ENCODE measurements around the gene GGNBP2. TPM values are rescaled to one million over a fixed set of nuclear protein-coding genes. Genes with fewer than 3 reads are reported as not detected.

The GGNBP2 gene
- total and polyA plus RNA-seq, 2 of the 8 experiments (the other 6 are each of a cell fraction or from before 2014, with no cell fraction given) = 29.2 to 35.8 TPM

DNA sequence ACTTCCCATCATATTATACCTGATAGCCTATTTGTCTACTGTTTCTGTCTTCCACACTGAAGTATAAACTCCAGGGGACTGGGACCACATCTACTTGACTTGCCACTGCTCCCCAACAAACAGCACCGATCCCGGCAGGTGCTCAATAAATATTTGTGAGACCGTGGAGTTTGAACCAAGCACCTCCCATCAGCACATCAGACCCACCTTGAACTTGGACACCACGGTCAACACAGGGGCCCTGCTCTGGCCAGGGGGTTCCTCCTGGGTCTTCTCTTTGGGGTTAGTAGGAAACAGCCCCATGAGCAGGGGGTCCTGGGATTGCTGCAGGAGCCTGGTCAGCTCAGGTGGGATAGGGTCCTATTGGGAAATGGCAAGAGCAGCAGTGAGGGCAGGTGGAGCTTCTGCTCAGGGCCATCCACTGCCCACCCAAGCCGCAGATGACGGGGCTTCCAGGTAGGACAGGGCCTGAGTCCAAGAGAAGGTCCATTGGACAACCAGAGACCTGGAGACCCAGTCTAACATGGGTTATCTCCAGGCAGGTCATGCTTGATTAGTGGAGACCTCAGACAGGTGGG lies 38.4 kb upstream of the GGNBP2 start:
- no peak overlapping the region for H3K4me3 ChIP-seq (ENCODE audit: extremely low read depth in 1 of 4, insufficient read depth in 2 of 4, low read depth in 3 of 4, low read length in 4 of 4)
- H2AFZ ChIP-seq (ENCODE audit: low read length) = no peak overlapping the region
- H2BK15ac ChIP-seq (ENCODE audit: low read length) = no peak overlapping the region
- no peak overlapping the region for H2BK12ac ChIP-seq (ENCODE audit: low read depth, low read length)
- no peak overlapping the region for H3K56ac ChIP-seq (replicated peaks; ENCODE audit: insufficient read length, low read depth, low read length)
- H4K8ac ChIP-seq (ENCODE audit: extremely low read depth, insufficient read depth, low read length) = no peak overlapping the region
- H3K27ac ChIP-seq (ENCODE audit: low read depth, low read length) = no peak overlapping the region
- 86% methylated on average over 6 of the region's 6 CpGs; no CpG with 5 or more reads in 1 of the 2 experiments for WGBS, 2 experiments (ENCODE audit: extremely low coverage in 1 of 2, insufficient coverage in 1 of 2, insufficient read length in 1 of 2, insufficient replicate concordance in 2 of 2, low coverage in 1 of 2, low lambda C conversion rate in 2 of 2, missing lambda C conversion rate in 1 of 2)
- H3K18ac ChIP-seq (ENCODE audit: extremely low read depth, low read length) = no peak overlapping the region
- no peak overlapping the region for H2BK5ac ChIP-seq (ENCODE audit: low read depth, low read length)
- H3K4me1 ChIP-seq (replicated peaks in 1 of 4; ENCODE audit: control insufficient read depth in 3 of 4, insufficient read depth in 4 of 4, low read length in 3 of 4) = no peaks in the 10 kb centered on the region
- H2AK5ac ChIP-seq (ENCODE audit: low read depth, low read length) = no peak overlapping the region
- POLR2A ChIA-PET (ENCODE audit: partially characterized antibody) = interaction anchor here (0.8 to 13.9 kb wide), 9 partner anchors 10 to 94 kb away, joined by 3 to 205 read pairs (median 5); partner anchors contain the start of genes MYO19, PIGW and ZNHIT3
- no peaks in the 10 kb centered on the region for H3K27me3 ChIP-seq (replicated peaks in 1 of 4; ENCODE audit: control insufficient read depth in 3 of 4, extremely low read depth in 1 of 4, insufficient read depth in 3 of 4, low read length in 3 of 4)
- no peak overlapping the region for H4K91ac ChIP-seq (replicated peaks; ENCODE audit: insufficient read length, low read length)
- no peak overlapping the region for H4K5ac ChIP-seq (ENCODE audit: insufficient read length, low read depth, low read length)
- FAIRE-seq = no peak
- no peaks in the 10 kb centered on the region for H3K9me3 ChIP-seq (ENCODE audit: insufficient read depth in 2 of 2, low read depth in 1 of 2, low read length in 1 of 2)
- no peak overlapping the region; a peak in 1 of 7 replicates for H3K9ac ChIP-seq (replicated peaks in 1 of 4; ENCODE audit: extremely low read depth in 1 of 4, low read depth in 3 of 4, low read length in 3 of 4)
- no peak overlapping the region for H3K4ac ChIP-seq (replicated peaks; ENCODE audit: insufficient read length, low read depth, low read length)
- peaks cover 46 to 94% (median 90%) of the 10 kb centered on the region in 4 experiments; a peak in 7 of 8 replicates for H3K36me3 ChIP-seq (ENCODE audit: control insufficient read depth in 2 of 4, insufficient read depth in 4 of 4, low read length in 3 of 4)
- H2BK120ac ChIP-seq (replicated peaks; ENCODE audit: low read depth, low read length) = no peak overlapping the region
- no peak overlapping the region for H3K23ac ChIP-seq (ENCODE audit: insufficient read length)
- DNase-seq (ENCODE audit: low read depth in 1 of 2, low spot score in 2 of 2) = no peak
- no peak overlapping the region for H3K4me2 ChIP-seq (ENCODE audit: insufficient read depth in 1 of 2, low read depth in 2 of 2, low read length in 2 of 2)
- H3K23me2 ChIP-seq (ENCODE audit: low read depth, low read length) = 0 out of 2 replicates have a peak, but pooled peaks cover 3% of the 10 kb centered on the region
- H4K20me1 ChIP-seq (replicated peaks in 1 of 2; ENCODE audit: control insufficient read depth in 1 of 2, insufficient read depth in 2 of 2, low read length in 2 of 2) = peaks cover 5% of the 10 kb centered on the region in 2 experiments
- no peaks in the 10 kb centered on the region for H3K79me1 ChIP-seq (ENCODE audit: low read depth, low read length)
- H3K14ac ChIP-seq (ENCODE audit: insufficient read length) = no peak overlapping the region
- H2BK20ac ChIP-seq (ENCODE audit: low read length) = no peak overlapping the region
- no peaks in the 10 kb centered on the region for H3K79me2 ChIP-seq (ENCODE audit: control insufficient read depth in 1 of 2, insufficient read depth in 2 of 2, low read length in 2 of 2)
- CTCF ChIA-PET (ENCODE audit: partially characterized antibody) = interaction anchor here (1.3 kb wide), 1 partner anchor 20 kb away, joined by 3 read pairs; no protein-coding TSS in a partner anchor
- TF ChIP-seq SRF (IDR thresholded peaks at IDR 0.05; ENCODE audit: low read depth, low read length) (no peak), ASH2L (IDR thresholded peaks at IDR 0.05; ENCODE audit: low read length) (no peak), SP2 (IDR thresholded peaks at IDR 0.05; ENCODE audit: low read length) (no peak), JUN (IDR thresholded peaks at IDR 0.05; ENCODE audit: low read depth, low read length) (no peak), BCL11A (IDR thresholded peaks at IDR 0.05; ENCODE audit: low read depth in 2 of 2, low read length in 2 of 2) (no peak), RAD21 (IDR thresholded peaks at IDR 0.05 in 1 of 2, conservative IDR thresholded peaks at IDR 0.05 in 1 of 2; ENCODE audit: low read depth in 2 of 2, low read length in 2 of 2) (no peak), BACH1 (IDR thresholded peaks at IDR 0.05; ENCODE audit: low read length) (no peak), CHD2 (IDR thresholded peaks at IDR 0.05; ENCODE audit: low read length) (no peak), RFX5 (IDR thresholded peaks at IDR 0.05; ENCODE audit: borderline replicate concordance, low read depth, low read length) (no peak), ZNF274 (IDR thresholded peaks at IDR 0.05; ENCODE audit: borderline replicate concordance, extremely low read depth, low read length) (no peak), TAF7 (optimal IDR thresholded peaks at IDR 0.05; ENCODE audit: borderline replicate concordance, low read depth, low read length) (no peak), KDM4A (IDR thresholded peaks at IDR 0.05; ENCODE audit: low read depth, low read length, severe bottlenecking) (no peak), EP300 (IDR thresholded peaks at IDR 0.05; ENCODE audit: borderline replicate concordance in 1 of 2, low read depth in 2 of 2, low read length in 2 of 2) (no peak)
